Suprapubic skin (tissue), 4 donors: ENCODE data around the gene PANK1. TPM values are rescaled to one million over a fixed set of nuclear protein-coding genes. Genes with fewer than 3 reads are reported as not detected.
"Not testable (repeated sequence)": the region's sequence is repeated elsewhere in the genome, so short reads cannot be mapped to it uniquely, and the experiment has no call there.

ENCODE experiments used
- DNase-seq, 2 donors: peaks; one replicate each; pipeline ENCODE4 v3.0.0-alpha.2; 2019; ENCODE audit warnings: low spot score in 2 of 2
- H3K27ac ChIP-seq: fragments of 200-600 bp; sonication (generic); one replicate; pipeline ENCODE4 v1.5.1; 2019
- H3K27me3 ChIP-seq: fragments of 200-600 bp; sonication (generic); one replicate; pipeline ENCODE4 v1.5.1; 2019
- H3K36me3 ChIP-seq: fragments of 200-600 bp; sonication (generic); one replicate; pipeline ENCODE4 v1.5.1; 2019
- H3K4me1 ChIP-seq: fragments of 200-600 bp; sonication (generic); one replicate; pipeline ENCODE4 v1.5.1; 2019
- H3K4me3 ChIP-seq: fragments of 200-600 bp; sonication (generic); one replicate; pipeline ENCODE4 v1.5.1; 2019; ENCODE audit warnings: mild to moderate bottlenecking
- H3K9me3 ChIP-seq: fragments of 200-600 bp; sonication (generic); one replicate; pipeline ENCODE4 v1.5.1; 2019
- CTCF ChIP-seq, 2 donors: fragments of 200-600 bp in 1 of 2; fragments of 450-650 bp in 1 of 2; sonication (generic) in 1 of 2; IDR thresholded peaks; one replicate each; pipeline ENCODE4 v1.5.1; 2016 to 2019; ENCODE audit warnings: antibody characterized with exemption in 2 of 2, mild to moderate bottlenecking in 1 of 2, moderate library complexity in 1 of 2
- EP300 ChIP-seq: sonication (generic); formaldehyde crosslinking; IDR thresholded peaks from one replicate; pipeline ENCODE4 v1.6.1; 2017; ENCODE audit warnings: antibody characterized with exemption
- POLR2A ChIP-seq, 2 donors: fragments of 450-650 bp; IDR thresholded peaks; one replicate each; pipeline ENCODE4 v1.6.1; 2017; ENCODE audit warnings: antibody characterized with exemption in 2 of 2, mild to moderate bottlenecking in 2 of 2, moderate library complexity in 2 of 2
- POLR2AphosphoS5 ChIP-seq, 3 donors: sonication (generic); formaldehyde crosslinking; IDR thresholded peaks; one replicate each; pipeline ENCODE4 v1.6.1; 2017; ENCODE audit warnings: antibody characterized with exemption in 3 of 3
- WGBS: methylation state at CpG from one replicate; pipeline ENCODE4 v1.1.5; 2018; 5-methylcytosine and 5-hydroxymethylcytosine counted together
- total RNA-seq, 4 donors: library from RNA; depleted of rRNA; stranded (reverse); fragments of >200 nt; gene quantifications; one replicate each; pipeline ENCODE4 v1.1.0, GENCODE V29; 2016

Gene PANK1
- total RNA-seq, 4 donors from 2014 or later = 8.2 to 43.1 (median 33.1) TPM

- H3K4me3 ChIP-seq = no peak overlapping the region
- peaks cover 11% of the 10 kb centered on the region for H3K4me1 ChIP-seq
- H3K27ac ChIP-seq = no peak overlapping the region
- no peaks in the 10 kb centered on the region for H3K9me3 ChIP-seq
- WGBS = 35% methylated on average over 1 of the region's 1 CpG
- no peak for TF ChIP-seq POLR2AphosphoS5 (IDR thresholded peaks at IDR 0.05)
- TF ChIP-seq EP300 = no peak
- no peak for TF ChIP-seq CTCF (IDR thresholded peaks at IDR 0.05)
- no peak for TF ChIP-seq POLR2A (IDR thresholded peaks at IDR 0.05)
- no peak for DNase-seq
- H3K36me3 ChIP-seq = no peaks in the 10 kb centered on the region
- no peaks in the 10 kb centered on the region for H3K27me3 ChIP-seq
Observed at GRCh38 chr10:89549510-89549909, 95.5 kb downstream of the PANK1 start.

GRCh38 chr10:89548673-89549072 lies 96.4 kb downstream of the PANK1 start:
- no peaks in the 10 kb centered on the region for H3K27me3 ChIP-seq
- no peak for DNase-seq
- no peak overlapping the region for H3K27ac ChIP-seq
- TF ChIP-seq CTCF (IDR thresholded peaks at IDR 0.05) = no peak
- no peak for TF ChIP-seq POLR2AphosphoS5 (IDR thresholded peaks at IDR 0.05)
- TF ChIP-seq POLR2A (IDR thresholded peaks at IDR 0.05) = no peak
- TF ChIP-seq EP300 = no peak
- no peak overlapping the region for H3K4me3 ChIP-seq
- H3K9me3 ChIP-seq = no peaks in the 10 kb centered on the region
- 73% methylated on average over 6 of the region's 6 CpGs for WGBS
- H3K36me3 ChIP-seq = no peaks in the 10 kb centered on the region
- peaks cover 11% of the 10 kb centered on the region for H3K4me1 ChIP-seq

- TF ChIP-seq EP300 (no peak), POLR2A (IDR thresholded peaks at IDR 0.05) (no peak), POLR2AphosphoS5 (IDR thresholded peaks at IDR 0.05) (no peak), CTCF (IDR thresholded peaks at IDR 0.05) (no peak)
- WGBS = 64% methylated on average over 2 of the region's 2 CpGs
- H3K4me1 ChIP-seq = peaks cover 4% of the 10 kb centered on the region
- no peak for DNase-seq
- H3K9me3 ChIP-seq = no peaks in the 10 kb centered on the region
- H3K4me3 ChIP-seq = no peak overlapping the region
- no peak overlapping the region for H3K27ac ChIP-seq
- no peaks in the 10 kb centered on the region for H3K27me3 ChIP-seq
- no peaks in the 10 kb centered on the region for H3K36me3 ChIP-seq
Observed at GRCh38 chr10:89547853-89548513, 97.1 kb downstream of the PANK1 start.

- WGBS = 90% methylated on average over 1 of the region's 1 CpG
- H3K4me3 ChIP-seq, H3K9me3 ChIP-seq, H3K27ac ChIP-seq, DNase-seq, H3K4me1 ChIP-seq, H3K27me3 ChIP-seq, H3K36me3 ChIP-seq: not testable (repeated sequence)
Observed at GRCh38 chr10:89546651-89547050, 98.4 kb downstream of the PANK1 start.

GRCh38 chr10:89543841-89544240 lies 101.2 kb downstream of the PANK1 start:
- 96% methylated on average over 3 of the region's 3 CpGs for WGBS

More at GRCh38 chr10:89543841-89544240, 101.2 kb downstream of the PANK1 start:
- no peak overlapping the region for H3K4me3 ChIP-seq
- DNase-seq = no peak
- no peaks in the 10 kb centered on the region for H3K9me3 ChIP-seq
- peaks cover 4% of the 10 kb centered on the region for H3K27me3 ChIP-seq
- H3K36me3 ChIP-seq = no peaks in the 10 kb centered on the region
- H3K4me1 ChIP-seq = no peaks in the 10 kb centered on the region
- H3K27ac ChIP-seq = no peak overlapping the region
- TF ChIP-seq CTCF (IDR thresholded peaks at IDR 0.05) (no peak), EP300 (no peak), POLR2A (IDR thresholded peaks at IDR 0.05) (no peak), POLR2AphosphoS5 (IDR thresholded peaks at IDR 0.05) (no peak)
